ENCODE results near the gene NCK2.

DNA sequence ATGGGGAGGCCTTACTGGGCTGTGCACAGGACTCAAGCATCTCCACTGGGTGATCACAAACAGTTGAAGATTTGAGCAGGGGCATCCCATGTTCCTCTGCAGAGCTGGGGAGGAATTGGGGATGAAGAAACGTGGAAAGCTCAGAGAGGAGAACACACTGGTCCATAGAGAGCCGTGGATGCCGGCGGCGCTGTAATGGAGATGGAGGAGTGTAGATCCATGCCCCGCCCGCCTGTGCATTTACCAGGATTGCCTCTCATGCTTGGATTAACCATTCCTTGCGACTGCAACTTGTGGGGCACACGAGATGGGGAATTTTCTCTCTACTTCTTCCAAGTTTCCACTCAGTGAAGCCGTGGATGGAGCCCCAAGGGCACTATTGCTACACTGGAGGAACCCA lies 115.9 kb downstream of the NCK2 start:
- TF ChIP-seq CTCF (IDR thresholded peaks at IDR 0.05) = no peak
- TF ChIP-seq POLR2A (IDR thresholded peaks at IDR 0.05; ENCODE audit: low read depth) = no peak
- TF ChIP-seq POLR2AphosphoS5 (IDR thresholded peaks at IDR 0.05) = no peak
